Stimulated activated CD8-positive, alpha-beta memory T cell treated with anti-CD3 and anti-CD28 coated beads, Interleukin-2, amount 100 ng/mL, for 48 hours (primary cell): ENCODE measurements around the gene FES.
A peak's percentile ranks its signal among the peaks of the same experiment; 100 is the strongest.
"Not testable (repeated sequence)": the region's sequence is repeated elsewhere in the genome, so short reads cannot be mapped to it uniquely, and the experiment has no call there.

Source experiments
- DNase-seq, 2 donors: peaks; one replicate each; pipeline ENCODE4 v3.0.0-alpha.2; 2020; ENCODE audit warnings: low read depth in 2 of 2

The FES gene

GRCh38 chr15:90891346-90891949 is 7.1 kb downstream of the FES start:
- DNase-seq, result no peak

- no peak for DNase-seq
These were observed 7.7 kb downstream of the FES start for GRCh38 chr15:90892023-90892422.

- DNase-seq, result no peak
These were observed 8.3 kb downstream of the FES start for GRCh38 chr15:90892498-90893174.

- DNase-seq, result no peak
These were observed 9.1 kb downstream of the FES start for GRCh38 chr15:90893175-90894090.

- DNase-seq, result no peak
These were observed 11.3 kb downstream of the FES start for GRCh38 chr15:90895571-90896117.

GRCh38 chr15:90897131-90897655 is 12.9 kb downstream of the FES start:
- DNase-seq, result not testable (repeated sequence)

- no peak for DNase-seq
These were observed 17.1 kb downstream of the FES start for GRCh38 chr15:90901175-90902039.

GRCh38 chr15:90902040-90902839 is 17.9 kb downstream of the FES start:
- DNase-seq, result peak; percentile 57 to 60

- DNase-seq, result peak; percentile 69 to 77
These were observed 18.8 kb downstream of the FES start, which contains the start of gene MAN2A2 for GRCh38 chr15:90902840-90903732. MAN2A2 (plus strand) TSS chr15:90903302; CDS start chr15:90904208, 906 bp downstream.

GRCh38 chr15:90903733-90904536 is 19.6 kb downstream of the FES start:
- DNase-seq, result no peak

- no peak for DNase-seq
These were observed 20.4 kb downstream of the FES start for GRCh38 chr15:90904746-90905145.

GRCh38 chr15:90905306-90906180 is 21.2 kb downstream of the FES start:
- DNase-seq, result no peak

- DNase-seq, result no peak
These were observed 22.0 kb downstream of the FES start for GRCh38 chr15:90906181-90906849.

- DNase-seq, result no peak
These were observed 22.9 kb downstream of the FES start for GRCh38 chr15:90907051-90907660.

GRCh38 chr15:90907838-90908507 is 23.7 kb downstream of the FES start:
- DNase-seq, result no peak

GRCh38 chr15:90909449-90909848 is 25.1 kb downstream of the FES start:
- not testable (repeated sequence) for DNase-seq
